Keratinocyte (primary cell): Measurements from ENCODE around the gene STARD8. TPM values are rescaled to one million over a fixed set of nuclear protein-coding genes. Genes with fewer than 3 reads are reported as not detected.
"Not testable (repeated sequence)": the region's sequence is repeated elsewhere in the genome, so short reads cannot be mapped to it uniquely, and the experiment has no call there.

Experiments
- DNase-seq: peaks from one replicate; pipeline ENCODE4 v3.0.0-alpha.2; 2011; ENCODE audit warnings: low read depth, missing footprints, low spot score
- FAIRE-seq: peaks from 2 replicates; lab custom pipeline; 2011; peaks lifted over from hg19 to GRCh38; lab: Jason Lieb, UNC
- H2AFZ ChIP-seq: 2 replicates; pipeline ENCODE4 v1.6.0; 2012; ENCODE audit warnings: low read length, control low read depth, inconsistent platforms; ENCODE audit not compliant: control insufficient read depth
- H3K27ac ChIP-seq: 2 replicates; pipeline ENCODE4 v1.5.1; 2011; ENCODE audit warnings: low read length; ENCODE audit not compliant: control insufficient read depth, insufficient read depth
- H3K27me3 ChIP-seq: 3 replicates; pipeline ENCODE4 v1.6.0; 2011; ENCODE audit warnings: low read length; ENCODE audit not compliant: control insufficient read depth, insufficient read depth; ENCODE audit errors: extremely low read depth
- H3K36me3 ChIP-seq, 2 experiments: 2 replicates in 1 of 2; 3 replicates in 1 of 2; pipeline ENCODE4 v1.5.1; 2011; ENCODE audit warnings: low read length in 2 of 2, mild to moderate bottlenecking in 1 of 2; ENCODE audit not compliant: control insufficient read depth in 2 of 2, insufficient read depth in 2 of 2; ENCODE audit errors: extremely low read depth in 1 of 2
- H3K4me1 ChIP-seq: 3 replicates; pipeline ENCODE4 v1.5.1; 2011; ENCODE audit warnings: low read length; ENCODE audit not compliant: control insufficient read depth, insufficient read depth; ENCODE audit errors: extremely low read depth
- H3K4me2 ChIP-seq: 3 replicates; pipeline ENCODE4 v1.6.0; 2011; ENCODE audit warnings: low read depth, low read length; ENCODE audit not compliant: control insufficient read depth, insufficient read depth; ENCODE audit errors: extremely low read depth
- H3K4me3 ChIP-seq, 3 experiments: fragments of 200-600 bp in 1 of 3; sonication (generic) in 1 of 3; 2 replicates in 2 of 3; 3 replicates in 1 of 3; pipeline ENCODE4 v1.5.1; 2011 to 2016; ENCODE audit warnings: low read length in 3 of 3, mild to moderate bottlenecking in 3 of 3, control low read depth in 2 of 3, inconsistent platforms in 1 of 3, low read depth in 1 of 3, mixed read lengths in 1 of 3, mixed run types in 1 of 3, moderate library complexity in 1 of 3; ENCODE audit not compliant: control insufficient read depth in 2 of 3, insufficient read depth in 2 of 3; ENCODE audit errors: extremely low read depth in 1 of 3
- H3K79me2 ChIP-seq: 2 replicates; pipeline ENCODE4 v1.6.0; 2012; ENCODE audit warnings: low read length; ENCODE audit not compliant: control insufficient read depth, insufficient read depth
- H3K9ac ChIP-seq: 3 replicates; pipeline ENCODE4 v1.6.0; 2011; ENCODE audit warnings: low read length; ENCODE audit not compliant: control insufficient read depth, insufficient read depth; ENCODE audit errors: extremely low read depth
- H3K9me1 ChIP-seq: 3 replicates; pipeline ENCODE4 v1.6.0; 2011; ENCODE audit warnings: low read length; ENCODE audit not compliant: control insufficient read depth, insufficient read depth; ENCODE audit errors: extremely low read depth
- H3K9me3 ChIP-seq: 2 replicates; pipeline ENCODE4 v1.5.1; 2012; ENCODE audit warnings: low read depth, low read length; ENCODE audit not compliant: control insufficient read depth
- H4K20me1 ChIP-seq: 3 replicates; pipeline ENCODE4 v1.6.0; 2011; ENCODE audit warnings: low read length; ENCODE audit not compliant: control insufficient read depth, insufficient read depth; ENCODE audit errors: extremely low read depth
- CTCF ChIP-seq, 3 experiments: IDR thresholded peaks in 1 of 3; conservative IDR thresholded peaks in 1 of 3; optimal IDR thresholded peaks in 1 of 3; 2 replicates in 2 of 3; 3 replicates in 1 of 3; pipeline versions ENCODE3 to v1.5.1; 2011; ENCODE audit warnings: low read length in 3 of 3, mild to moderate bottlenecking in 3 of 3, moderate library complexity in 2 of 3, control low read depth in 1 of 3, inconsistent platforms in 1 of 3; ENCODE audit not compliant: insufficient read depth in 2 of 3; ENCODE audit errors: extremely low read depth in 1 of 3
- EZH2 ChIP-seq: IDR thresholded peaks from one replicate; pipeline ENCODE4 v1.6.1; 2012; ENCODE audit warnings: inconsistent platforms, mild to moderate bottlenecking, low read length, moderate library complexity
- dilution Hi-C: fragments of 300-500 bp; cut with MboI; formaldehyde crosslinking; loops from one replicate; pipeline ENCODE4 v1.7.0; 2020; ENCODE audit warnings: low sequenced_read_pairs; ENCODE audit not compliant: extremely low pct_ligation_motif_present
- polyA plus RNA-seq, 5 experiments: library from polyadenylated mRNA; depleted of rRNA in 3 of 5; stranded (reverse) in 3 of 5; stranded (forward) in 1 of 5; unstranded in 1 of 5; fragments of >200 nt; gene quantifications; 1 replicate in 1 of 5; 2 replicates in 3 of 5; 3 replicates in 1 of 5; pipeline versions ENCODE4 v1.2.1 to v1.2.3, GENCODE V29; 2011 to 2012; ENCODE audit warnings: missing spikeins in 2 of 5, low read depth in 1 of 5, low replicate concordance in 1 of 5

STARD8 gene
- polyA plus RNA-seq, 1 donor (not counting 4 experiments of a cell fraction or from before 2014, with no cell fraction given) = 0.07 TPM

GRCh38 chrX:68627986-68628385 is 19.5 kb upstream of the STARD8 start:
- DNase-seq (no peak), FAIRE-seq (no peak)
- no peak overlapping the region for H2AFZ ChIP-seq
- no peaks in the 10 kb centered on the region for H3K36me3 ChIP-seq
- H3K9me3 ChIP-seq = no peaks in the 10 kb centered on the region
- no peak overlapping the region for H3K27ac ChIP-seq
- no peak overlapping the region for H3K4me2 ChIP-seq
- H3K9me1 ChIP-seq = no peaks in the 10 kb centered on the region
- H3K79me2 ChIP-seq = no peaks in the 10 kb centered on the region
- no peaks in the 10 kb centered on the region for H3K27me3 ChIP-seq
- dilution Hi-C loops = no loop called here
- no peak overlapping the region for H3K9ac ChIP-seq
- H3K4me3 ChIP-seq = no peak overlapping the region
- H4K20me1 ChIP-seq = no peaks in the 10 kb centered on the region
- no peaks in the 10 kb centered on the region for H3K4me1 ChIP-seq
- no peak for TF ChIP-seq CTCF (optimal IDR thresholded peaks at IDR 0.05 in 1 of 3, IDR thresholded peaks at IDR 0.05 in 1 of 3, conservative IDR thresholded peaks at IDR 0.05 in 1 of 3; ENCODE audit: extremely low read depth in 1 of 3, insufficient read depth in 2 of 3, low read length in 3 of 3)
- TF ChIP-seq EZH2 = no peak

- DNase-seq, H3K4me2 ChIP-seq, H3K9ac ChIP-seq, H4K20me1 ChIP-seq, H3K9me1 ChIP-seq, H3K27me3 ChIP-seq, H3K36me3 ChIP-seq, H3K4me1 ChIP-seq, H2AFZ ChIP-seq, H3K27ac ChIP-seq, H3K79me2 ChIP-seq, dilution Hi-C loops, H3K4me3 ChIP-seq, FAIRE-seq, H3K9me3 ChIP-seq: not testable (repeated sequence)
Observed at GRCh38 chrX:68629936-68630335, 17.5 kb upstream of the STARD8 start.

- TF ChIP-seq EZH2 = no peak
- no peak for TF ChIP-seq CTCF (optimal IDR thresholded peaks at IDR 0.05 in 1 of 3, IDR thresholded peaks at IDR 0.05 in 1 of 3, conservative IDR thresholded peaks at IDR 0.05 in 1 of 3; ENCODE audit: extremely low read depth in 1 of 3, insufficient read depth in 2 of 3, low read length in 3 of 3)
- Histone ChIP-seq H3K36me3 (no peaks in the 10 kb centered on the region), H3K9me3 (no peaks in the 10 kb centered on the region), H4K20me1 (no peaks in the 10 kb centered on the region), H3K4me2 (no peak overlapping the region), H3K27me3 (no peaks in the 10 kb centered on the region), H2AFZ (no peak overlapping the region), H3K4me1 (no peaks in the 10 kb centered on the region), H3K9me1 (no peaks in the 10 kb centered on the region), H3K4me3 (no peak overlapping the region), H3K27ac (no peak overlapping the region), H3K79me2 (no peaks in the 10 kb centered on the region), H3K9ac (no peak overlapping the region)
- dilution Hi-C loops = no loop called here
- no peak for FAIRE-seq
- DNase-seq = no peak
Observed at GRCh38 chrX:68631336-68631735, 16.1 kb upstream of the STARD8 start.
